Limb (tissue), 2 donors: ENCODE measurements around the gene RBMS1.
A peak's percentile ranks its signal among the peaks of the same experiment; 100 is the strongest.

Experiments used
- DNase-seq, 2 donors: peaks; one replicate each; pipeline ENCODE4 v3.0.0-alpha.2; 2016; ENCODE audit errors: extremely low spot score in 2 of 2

RBMS1 gene

GRCh38 chr2:160493227-160494028 is at the start of gene RBMS1:
Gene RBMS1, minus strand, starts transcription at chr2:160493807. Its CDS starts 444 bp downstream, at chr2:160493363.
- DNase-seq, result peak; percentile 68 to 90

GRCh38 chr2:160541745-160542144 is 48.1 kb upstream of the RBMS1 start:
- DNase-seq, result no peak

GRCh38 chr2:160538559-160539355 is 45.1 kb upstream of the RBMS1 start:
- DNase-seq, result no peak

GRCh38 chr2:160538115-160538514 is 44.5 kb upstream of the RBMS1 start:
- DNase-seq, result no peak

GRCh38 chr2:160534996-160535395 is 41.4 kb upstream of the RBMS1 start:
- DNase-seq, result no peak

- no peak for DNase-seq
Observed at GRCh38 chr2:160534249-160534648, 40.6 kb upstream of the RBMS1 start.

- DNase-seq, result no peak
Observed at GRCh38 chr2:160533482-160533881, 39.9 kb upstream of the RBMS1 start.

GRCh38 chr2:160532388-160532787 is 38.8 kb upstream of the RBMS1 start:
- no peak for DNase-seq

GRCh38 chr2:160522951-160523710 is 29.5 kb upstream of the RBMS1 start:
- no peak for DNase-seq

GRCh38 chr2:160517731-160518130 is 24.1 kb upstream of the RBMS1 start:
- no peak for DNase-seq

GRCh38 chr2:160516547-160517365 is 23.1 kb upstream of the RBMS1 start:
- no peak for DNase-seq

- DNase-seq, result no peak
Observed at GRCh38 chr2:160515120-160515519, 21.5 kb upstream of the RBMS1 start.

- DNase-seq, result no peak
Observed at GRCh38 chr2:160513120-160513519, 19.5 kb upstream of the RBMS1 start.

GRCh38 chr2:160512491-160512890 is 18.9 kb upstream of the RBMS1 start:
- no peak for DNase-seq

GRCh38 chr2:160510617-160511016 is 17.0 kb upstream of the RBMS1 start:
- DNase-seq, result no peak

- DNase-seq, result no peak
Observed at GRCh38 chr2:160509016-160509415, 15.4 kb upstream of the RBMS1 start.

GRCh38 chr2:160507464-160507863 is 13.9 kb upstream of the RBMS1 start:
- no peak for DNase-seq

GRCh38 chr2:160507046-160507407 is 13.4 kb upstream of the RBMS1 start:
- no peak for DNase-seq

- DNase-seq, result no peak
Observed at GRCh38 chr2:160506371-160507045, 12.9 kb upstream of the RBMS1 start.

- DNase-seq, result no peak
Observed at GRCh38 chr2:160505256-160505655, 11.6 kb upstream of the RBMS1 start.

GRCh38 chr2:160502478-160502877 is 8.9 kb upstream of the RBMS1 start:
- no peak for DNase-seq
